ENCODE measurements around the gene PRKD2. TPM values are rescaled to one million over a fixed set of nuclear protein-coding genes. Genes with fewer than 3 reads are reported as not detected.
A peak's percentile ranks its signal among the peaks of the same experiment; 100 is the strongest.
"Not testable (repeated sequence)": the region's sequence is repeated elsewhere in the genome, so short reads cannot be mapped to it uniquely, and the experiment has no call there.

Gene PRKD2
- 39.4 and 49.7 TPM in 2 replicates for total RNA-seq

DNA sequence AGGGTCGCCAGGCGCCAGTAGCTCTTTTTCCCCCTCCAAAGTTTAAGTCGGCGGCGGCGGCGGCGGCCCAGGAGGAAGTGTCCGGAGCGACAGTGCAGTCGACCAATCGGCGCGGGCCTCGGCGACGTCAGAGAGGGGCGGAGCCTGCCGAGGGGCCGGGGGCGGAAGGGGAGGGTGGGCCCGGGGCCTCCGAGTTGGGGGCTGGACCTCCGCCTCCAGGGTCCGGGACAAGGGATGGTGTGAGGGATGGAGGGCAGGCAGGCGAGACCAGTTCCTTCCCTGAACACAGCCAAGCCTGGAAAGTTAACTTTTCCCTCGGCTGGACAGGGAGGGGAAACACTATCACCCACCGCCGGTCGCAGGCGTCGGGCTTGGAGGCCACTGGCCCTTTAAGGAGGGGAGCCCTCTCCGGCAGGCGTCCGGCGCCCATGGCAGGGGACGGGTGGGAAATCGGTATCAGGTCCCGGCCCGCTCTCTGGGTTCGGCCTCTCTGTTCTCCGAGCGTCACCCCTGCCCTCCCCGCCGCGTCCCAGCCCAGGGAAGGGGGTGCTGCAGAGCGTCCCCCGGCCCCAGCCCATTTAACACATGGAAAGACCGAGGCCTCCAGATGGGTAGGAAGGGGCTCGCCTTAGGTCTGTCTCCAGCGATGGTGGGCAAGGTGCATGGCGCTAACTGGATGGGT, at the start of gene PRKD2:
Gene PRKD2 (minus strand): TSS at position 81 of the 682 bp plus-strand sequence. CDS start 744 bp downstream, outside the sequence.
- no peak for DNase-seq (ENCODE audit: low read depth, low spot score)

DNA sequence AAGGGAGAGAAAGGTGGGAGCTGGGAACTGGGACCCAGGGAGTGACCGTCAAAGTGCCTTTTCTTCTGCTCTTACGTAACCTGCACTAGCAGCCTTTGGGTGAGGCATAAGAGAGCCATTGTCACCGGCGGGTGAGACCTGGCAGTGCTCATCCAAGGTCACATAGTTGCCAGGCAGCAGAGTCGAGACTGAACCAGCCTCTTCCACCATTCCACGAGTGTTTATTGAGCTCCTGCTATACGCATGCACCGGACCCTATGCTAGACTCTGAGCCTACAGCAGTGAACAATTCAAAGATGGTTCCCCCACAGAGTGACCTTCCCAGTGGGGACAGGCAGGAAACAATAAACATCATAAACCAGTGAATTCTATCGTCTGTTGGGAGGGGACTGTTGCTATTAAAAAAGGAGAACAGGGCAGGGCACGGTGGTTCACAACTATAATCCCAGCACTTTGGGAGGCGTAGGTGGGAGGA, 47.9 kb upstream of the PRKD2 start:
- DNase-seq (ENCODE audit: low read depth, low spot score), result no peak

DNA sequence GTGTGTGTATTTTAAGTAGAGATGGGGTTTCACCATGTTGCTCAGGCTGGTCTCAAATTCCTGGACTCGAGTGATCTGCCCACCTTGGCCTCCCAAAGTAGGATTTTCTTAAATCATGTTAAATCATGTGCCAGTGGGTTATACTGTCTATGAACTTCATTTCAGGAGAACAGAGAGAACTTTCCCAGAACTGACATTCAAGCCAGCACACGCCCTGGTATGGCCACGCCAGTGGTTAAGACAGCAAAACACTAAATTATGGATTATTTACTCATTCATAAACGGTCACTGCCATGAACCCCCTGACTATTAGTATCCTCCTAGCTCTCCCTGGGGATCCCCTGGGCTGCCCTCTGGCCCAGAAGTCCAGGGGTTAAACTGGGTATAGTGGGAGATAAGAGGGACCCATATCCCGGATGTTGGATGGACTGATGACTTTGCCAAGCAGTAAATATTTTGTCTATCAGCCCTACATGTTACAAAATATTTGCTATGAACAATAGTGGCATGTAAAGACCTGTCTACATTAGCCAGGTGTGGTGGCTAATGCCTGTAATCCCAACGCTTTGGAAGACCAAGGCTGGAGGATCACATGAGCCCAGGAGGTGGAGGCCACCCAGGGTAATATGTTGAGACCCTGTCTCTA, 45.5 kb upstream of the PRKD2 start:
- no peak for DNase-seq (ENCODE audit: low read depth, low spot score)

DNA sequence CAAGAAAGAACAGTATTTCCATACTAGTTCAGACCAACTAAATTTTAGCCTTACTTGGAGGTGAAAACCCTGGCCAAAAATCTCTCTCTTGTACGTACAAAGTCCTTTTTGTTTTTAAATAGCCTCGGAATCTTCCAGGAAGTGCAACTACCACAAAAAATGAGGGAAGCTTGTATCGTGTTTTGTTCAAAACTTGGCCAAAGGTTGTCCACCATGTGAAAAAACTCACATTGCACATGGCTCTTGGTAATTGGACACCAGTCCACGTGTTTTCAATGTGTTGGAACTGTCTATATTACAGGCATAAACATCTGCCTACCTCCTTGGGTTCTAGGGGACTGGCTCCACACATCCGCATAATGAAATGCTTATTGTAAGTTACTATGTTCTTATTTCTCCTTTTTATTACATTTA, 44.5 kb upstream of the PRKD2 start:
- no peak for DNase-seq (ENCODE audit: low read depth, low spot score)

DNA sequence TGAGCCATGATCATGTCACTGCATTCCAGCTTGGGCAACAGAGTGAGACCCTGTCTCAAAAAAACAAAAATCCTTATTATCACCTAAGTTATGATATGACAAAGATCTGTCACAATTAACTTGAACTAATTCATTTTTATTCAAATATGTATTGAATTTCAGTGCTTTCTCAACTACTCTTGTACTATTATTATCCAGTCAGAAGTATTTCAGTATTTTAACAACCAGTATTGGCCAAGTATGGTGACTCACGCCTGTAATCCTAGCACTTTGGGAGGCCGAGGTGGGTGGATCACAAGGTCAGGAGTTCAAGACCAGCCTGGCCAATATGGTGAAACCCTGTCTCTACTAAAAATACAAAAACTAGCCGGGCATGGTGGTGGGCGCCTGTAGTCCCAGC, 44.0 kb upstream of the PRKD2 start:
- DNase-seq (ENCODE audit: low read depth, low spot score), result not testable (repeated sequence)

DNA sequence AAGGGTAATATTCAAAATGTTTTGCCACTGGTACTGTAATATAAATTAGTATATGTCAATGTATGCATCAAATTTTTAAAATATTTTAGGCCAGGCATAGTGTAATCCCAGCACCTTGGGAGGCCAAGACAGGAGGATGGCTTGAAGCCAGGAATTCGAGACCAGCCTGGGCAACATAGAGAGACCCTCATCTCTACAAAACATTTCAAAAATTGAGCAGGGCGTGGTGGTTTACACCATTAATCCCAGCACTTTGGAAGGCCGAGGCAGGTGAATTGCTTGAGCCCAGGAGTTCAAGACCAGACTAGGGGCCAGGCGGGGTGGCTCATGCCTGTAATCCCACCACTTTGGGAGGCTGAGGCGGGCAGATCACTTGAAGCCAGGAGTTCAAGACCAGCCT, 43.4 kb upstream of the PRKD2 start:
- no peak for DNase-seq (ENCODE audit: low read depth, low spot score)

DNA sequence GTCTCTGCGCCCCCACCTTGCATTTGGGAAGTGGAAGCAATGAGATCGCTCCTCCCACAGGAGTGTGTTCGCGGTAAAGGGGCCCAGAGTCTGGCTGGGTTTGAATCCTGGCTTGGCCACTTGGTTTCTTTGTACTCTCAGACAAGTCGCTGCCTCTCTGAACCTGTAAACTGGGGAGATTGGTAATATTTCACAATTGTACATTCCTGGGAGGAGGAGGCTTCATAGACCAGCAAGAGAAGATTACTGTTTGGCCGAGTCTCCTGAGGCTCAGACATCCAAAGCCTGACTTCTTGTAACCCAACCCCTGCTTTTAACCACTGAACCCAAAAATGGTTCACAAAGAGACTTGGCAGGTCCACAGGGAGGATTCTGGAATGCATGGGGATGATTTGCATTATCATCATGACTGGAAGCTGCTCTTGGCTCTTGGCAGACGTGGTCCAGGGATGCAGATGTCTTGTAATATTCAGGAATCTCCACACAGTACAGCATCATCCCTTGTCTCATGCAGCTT, 43.0 kb upstream of the PRKD2 start:
- no peak for DNase-seq (ENCODE audit: low read depth, low spot score)

DNA sequence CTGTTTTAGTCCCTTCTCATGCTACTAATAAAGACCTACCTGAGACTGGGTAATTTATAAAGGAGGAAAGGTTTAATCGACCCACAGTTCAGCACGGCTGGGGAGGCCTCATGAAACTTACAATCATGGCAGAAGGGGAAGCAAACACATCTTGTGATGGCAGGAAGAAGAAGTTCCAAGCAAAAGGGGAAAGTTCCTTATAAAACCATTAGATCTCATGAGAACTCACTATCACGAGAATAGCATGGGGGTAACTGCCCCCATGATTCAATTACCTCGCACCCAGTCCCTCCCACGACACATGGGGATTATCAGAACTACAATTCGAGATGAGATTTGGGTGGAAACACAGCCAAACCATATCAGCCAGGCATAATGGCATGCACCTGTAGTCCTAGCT, 42.3 kb upstream of the PRKD2 start:
- DNase-seq (ENCODE audit: low read depth, low spot score), result no peak

DNA sequence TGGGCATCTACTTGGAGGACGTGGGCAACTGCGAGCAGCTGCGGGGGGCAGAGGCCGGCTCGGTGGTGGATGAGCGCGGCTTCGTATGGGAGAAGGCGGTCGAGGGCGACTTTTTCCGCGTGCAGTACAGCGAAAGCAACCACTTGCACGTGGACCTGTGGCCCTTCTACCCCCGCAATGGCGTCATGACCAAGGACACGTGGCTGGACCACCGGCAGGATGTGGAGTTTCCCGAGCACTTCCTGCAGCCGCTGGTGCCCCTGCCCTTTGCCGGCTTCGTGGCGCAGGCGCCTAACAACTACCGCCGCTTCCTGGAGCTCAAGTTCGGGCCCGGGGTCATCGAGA, 39.6 kb upstream of the PRKD2 start:
- DNase-seq (ENCODE audit: low read depth, low spot score), result no peak

DNA sequence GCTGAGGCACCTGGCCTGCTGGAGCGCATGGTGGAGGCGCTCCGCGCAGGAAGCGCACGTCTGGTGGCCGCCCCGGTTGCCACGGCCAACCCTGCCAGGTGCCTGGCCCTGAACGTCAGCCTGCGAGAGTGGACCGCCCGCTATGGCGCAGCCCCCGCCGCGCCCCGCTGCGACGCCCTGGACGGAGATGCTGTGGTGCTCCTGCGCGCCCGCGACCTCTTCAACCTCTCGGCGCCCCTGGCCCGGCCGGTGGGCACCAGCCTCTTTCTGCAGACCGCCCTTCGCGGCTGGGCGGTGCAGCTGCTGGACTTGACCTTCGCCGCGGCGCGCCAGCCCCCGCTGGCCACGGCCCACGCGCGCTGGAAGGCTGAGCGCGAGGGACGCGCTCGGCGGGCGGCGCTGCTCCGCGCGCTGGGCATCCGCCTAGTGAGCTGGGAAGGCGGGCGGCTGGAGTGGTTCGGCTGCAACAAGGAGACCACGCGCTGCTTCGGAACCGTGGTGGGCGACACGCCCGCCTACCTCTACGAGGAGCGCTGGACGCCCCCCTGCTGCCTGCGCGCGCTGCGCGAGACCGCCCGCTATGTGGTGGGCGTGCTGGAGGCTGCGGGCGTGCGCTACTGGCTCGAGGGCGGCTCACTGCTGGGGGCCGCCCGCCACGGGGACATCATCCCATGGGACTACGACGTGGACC, 39.1 kb upstream of the PRKD2 start:
- no peak for DNase-seq (ENCODE audit: low read depth, low spot score)

DNA sequence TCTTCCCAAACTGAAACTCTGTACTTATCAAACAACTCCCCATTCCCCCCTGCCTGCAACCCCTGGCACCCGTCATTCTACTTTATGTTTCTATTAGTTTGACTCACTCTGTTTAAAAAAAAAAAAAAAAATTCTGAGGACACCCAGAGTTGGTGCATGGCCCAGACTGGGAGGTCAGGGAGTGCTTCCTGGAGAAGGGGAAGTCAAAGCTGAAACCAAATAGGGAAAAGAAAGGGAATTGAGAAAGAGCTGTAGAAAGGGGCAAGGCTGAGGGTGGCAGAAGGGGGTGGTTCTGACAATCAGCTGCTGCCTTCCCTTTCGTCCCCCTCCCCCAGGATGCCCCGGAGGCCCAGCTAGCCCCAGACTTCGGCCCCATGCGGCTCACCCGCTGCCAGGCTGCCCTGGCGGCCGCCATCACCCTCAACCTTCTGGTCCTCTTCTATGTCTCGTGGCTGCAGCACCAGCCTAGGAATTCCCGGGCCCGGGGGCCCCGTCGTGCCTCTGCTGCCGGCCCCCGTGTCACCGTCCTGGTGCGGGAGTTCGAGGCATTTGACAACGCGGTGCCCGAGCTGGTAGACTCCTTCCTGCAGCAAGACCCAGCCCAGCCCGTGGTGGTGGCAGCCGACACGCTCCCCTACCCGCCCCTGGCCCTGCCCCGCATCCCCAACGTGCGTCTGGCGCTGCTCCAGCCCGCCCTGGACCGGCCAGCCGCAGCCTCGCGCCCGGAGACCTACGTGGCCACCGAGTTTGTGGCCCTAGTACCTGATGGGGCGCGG, 38.4 kb upstream of the PRKD2 start:
- peak; percentile 64 for DNase-seq (ENCODE audit: low read depth, low spot score)

DNA sequence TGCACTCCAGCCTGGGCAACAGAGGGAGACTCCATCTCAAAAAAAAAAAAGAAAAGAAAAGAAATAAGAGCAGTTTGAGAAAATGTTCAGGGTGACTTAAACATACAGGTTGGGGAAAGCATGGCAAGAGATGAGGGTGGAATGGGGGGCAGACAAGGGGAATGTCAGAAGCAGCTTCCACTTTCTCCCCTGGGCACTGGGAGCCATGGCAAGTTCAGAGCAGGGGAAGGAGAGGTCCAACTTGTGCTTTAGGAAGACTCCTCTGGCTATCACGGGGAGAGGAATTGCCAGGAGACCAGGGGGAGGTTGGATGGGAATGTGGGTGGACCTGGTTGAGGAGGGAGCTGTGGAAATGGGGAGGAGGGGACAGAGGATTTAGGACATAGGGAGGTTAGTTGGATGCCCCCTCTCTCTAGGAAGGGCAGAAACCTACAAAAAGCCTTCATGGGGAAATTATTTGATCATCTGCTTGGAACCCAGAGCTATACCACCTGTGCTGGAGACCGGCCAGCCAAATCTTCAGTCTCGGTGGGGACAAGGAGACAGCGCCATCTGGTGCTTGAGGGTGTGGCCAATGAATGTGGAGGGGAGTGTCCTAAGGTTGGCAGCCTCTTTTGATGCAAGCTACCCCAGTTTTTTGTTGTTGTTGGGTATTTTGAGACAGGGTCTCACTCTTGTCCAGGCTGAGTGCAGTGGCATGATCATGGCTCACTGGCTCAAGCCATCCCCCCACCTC, 36.7 kb upstream of the PRKD2 start:
- no peak for DNase-seq (ENCODE audit: low read depth, low spot score)

DNA sequence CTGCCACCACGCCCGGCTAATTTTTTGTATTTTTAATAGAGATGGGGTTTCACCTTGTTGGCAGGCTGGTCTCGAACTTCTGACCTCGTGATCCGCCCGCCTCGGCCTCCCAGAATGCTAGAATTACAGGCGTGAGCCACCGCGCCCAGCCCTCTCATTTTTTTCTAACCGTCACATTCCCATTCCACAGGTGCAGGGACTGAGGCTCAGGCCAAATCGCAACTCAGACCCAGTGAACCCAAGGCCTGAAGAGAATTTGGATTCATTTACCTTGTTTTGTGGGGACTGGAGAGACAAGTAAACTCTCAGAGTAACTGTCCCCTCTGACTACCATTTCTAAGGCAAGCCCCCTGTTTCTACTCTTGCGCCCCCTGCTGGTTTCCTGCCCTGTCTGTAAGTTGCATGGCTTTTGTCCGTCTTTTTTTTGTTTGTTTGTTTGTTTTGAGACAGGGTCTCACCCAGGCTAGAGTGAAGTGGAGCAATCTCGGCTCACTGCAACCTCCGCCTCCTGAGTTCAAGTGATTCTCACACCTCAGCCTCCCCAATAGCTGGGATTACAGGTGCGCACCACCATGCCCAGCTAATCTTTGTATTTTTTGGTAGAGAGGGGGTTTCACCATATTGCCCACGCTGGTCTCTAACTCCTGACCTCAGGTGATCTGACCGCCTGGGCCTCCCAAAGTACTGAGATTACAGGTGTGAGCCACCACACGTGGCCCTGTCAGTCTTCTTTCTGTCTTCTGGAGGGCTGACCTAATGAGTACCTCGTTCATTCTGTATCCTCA, 31.6 kb upstream of the PRKD2 start:
- no peak for DNase-seq (ENCODE audit: low read depth, low spot score)

DNA sequence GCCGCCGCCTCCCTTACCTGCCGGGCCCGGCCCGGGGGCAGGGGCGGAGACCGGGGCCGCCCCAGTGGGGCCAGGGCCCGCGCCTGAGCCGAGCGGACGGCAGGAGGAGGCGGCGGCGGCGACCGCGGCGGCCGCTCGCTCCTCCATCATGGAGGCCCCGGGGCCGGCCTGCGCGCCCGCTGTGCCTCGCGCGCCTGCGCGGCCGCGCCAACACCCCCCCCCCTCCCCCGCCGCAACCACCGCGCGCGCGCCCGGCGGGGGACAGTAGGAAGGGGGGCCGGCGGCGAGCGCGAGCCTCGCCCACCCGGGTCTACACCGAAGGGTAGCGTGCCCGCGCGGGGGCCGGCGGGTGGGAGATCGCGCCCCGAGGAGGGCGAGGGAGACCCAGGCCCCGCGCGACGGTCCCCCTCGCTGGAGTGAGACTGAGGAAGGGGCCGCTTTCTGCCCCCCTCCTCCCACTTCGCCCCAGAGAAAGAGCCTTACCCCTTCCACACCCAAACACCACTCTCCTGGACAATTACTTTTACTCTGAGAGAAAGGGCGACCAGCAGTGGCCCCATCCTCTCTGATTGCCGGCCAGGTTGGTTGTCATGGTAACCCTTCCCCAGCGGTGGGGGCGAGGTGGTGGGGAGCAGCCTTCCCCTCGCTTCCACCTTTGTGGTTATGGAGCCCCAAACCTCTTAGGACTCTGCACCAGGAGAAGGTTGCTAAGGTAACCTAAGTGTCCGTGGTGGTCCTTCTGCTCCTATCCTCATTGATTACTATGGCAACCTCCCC, 29.6 kb upstream of the PRKD2 start, which contains the start of gene STRN4:
Gene STRN4 (minus strand): TSS at position 170 of the 777 bp plus-strand sequence. CDS start 20 bp downstream, at position 150.
- no peak for DNase-seq (ENCODE audit: low read depth, low spot score)

DNA sequence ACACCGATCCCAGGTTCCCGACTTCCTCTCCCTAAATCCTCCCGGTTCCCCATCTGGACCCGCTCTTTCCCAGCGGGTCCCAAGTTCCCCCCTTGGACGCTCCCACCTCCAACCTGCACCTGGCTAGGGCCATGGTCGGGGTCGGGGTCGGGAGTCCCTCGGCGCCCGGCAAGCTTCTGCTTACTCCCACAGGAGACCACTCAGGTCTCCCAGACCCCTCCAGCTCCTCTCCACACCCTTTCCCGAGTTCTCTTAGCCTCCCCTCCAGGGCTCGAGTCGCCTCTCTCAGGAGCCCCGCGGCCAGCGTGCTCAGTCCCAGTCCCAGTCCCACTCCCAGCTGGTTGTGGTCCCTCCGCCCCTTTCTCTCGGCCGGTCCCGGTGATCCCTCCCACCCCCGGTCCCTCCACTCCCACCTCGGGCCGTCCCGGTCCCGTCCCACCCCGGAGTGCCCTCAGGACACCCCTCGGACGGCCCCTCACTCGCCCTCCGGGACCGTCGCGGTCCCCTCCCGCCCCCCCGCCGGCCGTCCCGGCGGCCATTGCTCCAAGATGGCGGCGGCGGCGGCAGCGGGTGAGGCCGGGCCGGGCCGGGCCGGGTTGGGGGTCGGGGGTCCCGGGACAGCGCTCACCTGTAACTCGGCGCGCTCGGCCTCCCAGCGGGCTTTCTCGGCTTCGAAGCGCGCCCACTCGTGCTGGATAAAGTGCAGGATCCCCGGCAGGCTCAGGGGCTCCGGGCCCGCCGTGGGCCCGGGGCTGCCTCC, 28.8 kb upstream of the PRKD2 start, which contains the start of gene FKRP:
Gene FKRP (plus strand): TSS at position 537 of the 760 bp plus-strand sequence. CDS start 9,394 bp downstream, outside the sequence.
- no peak for DNase-seq (ENCODE audit: low read depth, low spot score)

DNA sequence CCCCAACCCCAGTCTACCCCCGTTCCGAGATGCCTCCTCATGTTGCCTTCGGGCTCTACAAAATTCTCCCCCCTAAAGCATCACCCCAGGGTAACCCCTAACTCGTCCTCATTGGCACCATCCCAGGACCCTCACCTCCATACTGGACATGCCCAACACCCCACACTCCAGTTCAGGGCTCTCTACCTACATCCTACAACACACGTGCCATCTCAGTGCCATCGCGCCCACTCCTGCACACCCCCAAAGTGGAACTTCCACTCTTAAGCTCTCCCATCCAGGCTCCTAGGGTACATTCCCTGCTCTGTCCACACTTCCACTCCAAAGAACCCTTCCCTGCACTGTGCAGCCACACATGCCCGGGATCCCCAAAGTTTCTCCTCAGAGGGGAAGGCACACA, 28.1 kb upstream of the PRKD2 start:
- DNase-seq (ENCODE audit: low read depth, low spot score), result no peak

DNA sequence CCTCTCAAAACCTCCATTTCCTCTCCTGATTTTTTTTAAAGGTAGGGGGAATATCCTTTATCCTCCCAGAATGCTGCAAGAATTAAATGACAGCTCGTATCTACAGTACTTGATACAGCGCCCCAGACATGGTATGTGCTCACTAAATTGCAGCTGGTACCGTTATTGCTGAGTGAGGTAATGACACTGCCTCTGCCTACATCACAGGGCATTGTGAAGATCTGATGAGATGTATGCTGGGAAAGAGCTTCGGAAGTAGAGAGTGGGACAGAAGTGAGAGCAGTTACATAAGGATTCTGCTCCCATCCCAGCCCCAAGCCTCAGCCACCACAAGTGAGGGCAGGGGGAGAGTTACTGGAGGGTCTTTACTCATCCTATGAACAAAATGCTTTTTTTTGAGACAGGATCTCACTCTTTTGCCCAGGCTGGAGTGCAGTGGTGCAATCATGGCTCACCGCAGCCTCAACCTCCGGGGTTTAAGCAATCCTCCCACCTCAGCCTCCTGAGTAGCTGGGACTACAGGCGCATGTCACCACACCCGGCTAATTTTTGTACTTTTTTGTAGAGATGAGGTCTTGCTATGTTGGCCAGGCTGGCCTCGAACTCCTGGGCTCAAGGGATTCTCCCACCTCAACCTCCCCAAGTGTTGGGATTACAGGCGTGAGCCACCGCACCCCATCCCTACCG, 27.2 kb upstream of the PRKD2 start:
- DNase-seq (ENCODE audit: low read depth, low spot score), result no peak
